PC-9 (cell line): ENCODE measurements around the gene B3GNT5. TPM values are rescaled to one million over a fixed set of nuclear protein-coding genes. Genes with fewer than 3 reads are reported as not detected.

Source experiments
- BruUV-seq: library from RNA; stranded (reverse); fragments of 400-500 nt; replicated peaks from 2 replicates; lab custom pipeline; 2021; lab: Mats Ljungman, UMichigan
- CTCF ChIA-PET: fragments of 300-600 bp; sonication (Branson Sonifier 250); formaldehyde crosslinking; loops from one replicate; lab custom pipeline; 2022; ENCODE audit warnings: antibody characterized with exemption; lab: Charles Lee
- POLR2A ChIA-PET: fragments of 300-600 bp; sonication (Branson Sonifier 250); formaldehyde crosslinking; loops from one replicate; lab custom pipeline; 2022; ENCODE audit warnings: antibody characterized with exemption; ENCODE audit not compliant: unreplicated experiment; lab: Charles Lee
- DNase-seq, 2 experiments: peaks; one replicate each; pipeline versions ENCODE4 v3.0.0 to v3.0.0-alpha.2; 2015 to 2022; ENCODE audit warnings: mixed read lengths in 1 of 2
- H2AFZ ChIP-seq: fragments of 200-600 bp; sonication (generic); 2 replicates; pipeline ENCODE4 v1.8.1; 2017; ENCODE audit warnings: antibody characterized with exemption
- H3F3A ChIP-seq: fragments of 200-600 bp; sonication (generic); 2 replicates; pipeline ENCODE4 v1.8.1; 2017; ENCODE audit warnings: antibody characterized with exemption, mild to moderate bottlenecking, low read depth; ENCODE audit not compliant: insufficient read depth
- H3K27ac ChIP-seq: fragments of 200-600 bp; sonication (generic); 2 replicates; pipeline ENCODE4 v1.6.1; 2016; ENCODE audit warnings: mixed run types
- H3K27me3 ChIP-seq: fragments of 200-600 bp; sonication (generic); 2 replicates; pipeline ENCODE4 v1.6.1; 2016; ENCODE audit warnings: low read depth, mixed run types; ENCODE audit not compliant: insufficient read depth
- H3K36me3 ChIP-seq: fragments of 200-600 bp; sonication (generic); 2 replicates; pipeline ENCODE4 v1.6.1; 2016; ENCODE audit warnings: low read depth, mixed run types
- H3K4me1 ChIP-seq: fragments of 200-600 bp; sonication (generic); replicated peaks from 2 replicates; pipeline ENCODE4 v1.6.1; 2016; ENCODE audit warnings: mixed run types; ENCODE audit not compliant: insufficient read depth
- H3K4me2 ChIP-seq: fragments of 200-600 bp; sonication (generic); 2 replicates; pipeline ENCODE4 v1.6.1; 2017; ENCODE audit warnings: mixed run types
- H3K4me3 ChIP-seq: fragments of 200-600 bp; sonication (generic); 2 replicates; pipeline ENCODE4 v1.6.1; 2016; ENCODE audit warnings: mixed run types
- H3K79me2 ChIP-seq: fragments of 200-600 bp; sonication (generic); 2 replicates; pipeline ENCODE4 v1.6.1; 2017; ENCODE audit warnings: low read depth, mixed run types
- H3K9me2 ChIP-seq: fragments of 200-600 bp; sonication (generic); 2 replicates; pipeline ENCODE4 v1.8.1; 2017; ENCODE audit warnings: mild to moderate bottlenecking; ENCODE audit not compliant: insufficient read depth
- H3K9me3 ChIP-seq: fragments of 200-600 bp; sonication (generic); 2 replicates; pipeline ENCODE4 v1.8.1; 2016; ENCODE audit warnings: low read depth; ENCODE audit not compliant: insufficient read depth
- H4K20me1 ChIP-seq: fragments of 200-600 bp; sonication (generic); 2 replicates; pipeline ENCODE4 v1.8.1; 2017; ENCODE audit not compliant: insufficient read depth
- EZH2 ChIP-seq: fragments of 200-600 bp; sonication (generic); IDR thresholded peaks from 2 replicates; pipeline ENCODE4 v1.8.0; 2017; ENCODE audit warnings: antibody characterized with exemption, low read depth
- intact Hi-C: fragments of 100-400 bp; cut with micrococcal nuclease; formaldehyde crosslinking; loops from one replicate; pipeline ENCODE4 v1.10.0; 2022; ENCODE audit not compliant: unreplicated experiment
- total RNA-seq: library from RNA; stranded (reverse); gene quantifications from 2 replicates; pipeline ENCODE4 v1.2.3, GENCODE V29; 2021
- TF ChIP-seq, protein P1 (sequence below): fragments of 200-600 bp; sonication (generic); conservative IDR thresholded peaks from 2 replicates; pipeline ENCODE4 v1.6.1; 2017; ENCODE audit warnings: mixed run types, antibody characterized with exemption, mild to moderate bottlenecking, moderate library complexity

Gene B3GNT5
- total RNA-seq, 1 experiment from 2014 or later: 30.7 TPM

DNA sequence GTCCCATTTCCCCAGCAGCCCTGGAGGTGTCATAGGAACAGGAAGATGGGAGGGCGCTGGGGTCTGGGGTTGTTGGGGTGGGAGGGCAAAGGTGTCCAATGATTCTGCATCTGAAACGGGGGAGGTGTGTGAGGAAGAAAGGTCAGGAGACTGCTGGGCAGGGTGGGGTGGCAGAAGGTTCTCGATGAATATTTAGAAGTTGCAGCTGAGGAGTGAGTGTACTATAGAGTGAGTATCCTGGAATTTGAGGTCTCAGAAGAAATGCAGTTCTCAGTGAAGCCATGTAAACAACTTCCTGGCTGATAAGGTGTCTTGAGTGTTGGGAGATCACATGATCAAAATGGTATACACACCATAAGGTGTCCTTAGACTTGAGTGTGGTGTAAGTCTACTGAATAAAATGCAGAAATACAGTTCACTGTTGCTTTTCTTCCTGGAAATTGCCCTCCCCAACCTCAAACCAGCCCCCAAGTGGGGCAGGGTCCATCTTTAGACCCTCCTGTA is 9.9 kb downstream of the B3GNT5 start:
- Histone ChIP-seq H3K79me2 (peaks cover 96% of the 10 kb centered on the region), H3K27ac (peak overlapping the region; percentile 85; the same call in 1 of the 2 replicates), H3K9me2 (no peaks in the 10 kb centered on the region), H3K27me3 (no peaks in the 10 kb centered on the region), H3F3A (peaks cover 42% of the 10 kb centered on the region), H3K36me3 (peaks cover 17% of the 10 kb centered on the region), H3K4me2 (no peak overlapping the region), H2AFZ (no peak overlapping the region), H3K4me3 (no peak overlapping the region), H3K9me3 (no peaks in the 10 kb centered on the region), H3K4me1 (peaks cover 64% of the 10 kb centered on the region), H4K20me1 (peaks cover 4% of the 10 kb centered on the region; the same call in 1 of the 2 replicates)
- intact Hi-C loops: no loop called here
- TF ChIP-seq, protein P1, sequence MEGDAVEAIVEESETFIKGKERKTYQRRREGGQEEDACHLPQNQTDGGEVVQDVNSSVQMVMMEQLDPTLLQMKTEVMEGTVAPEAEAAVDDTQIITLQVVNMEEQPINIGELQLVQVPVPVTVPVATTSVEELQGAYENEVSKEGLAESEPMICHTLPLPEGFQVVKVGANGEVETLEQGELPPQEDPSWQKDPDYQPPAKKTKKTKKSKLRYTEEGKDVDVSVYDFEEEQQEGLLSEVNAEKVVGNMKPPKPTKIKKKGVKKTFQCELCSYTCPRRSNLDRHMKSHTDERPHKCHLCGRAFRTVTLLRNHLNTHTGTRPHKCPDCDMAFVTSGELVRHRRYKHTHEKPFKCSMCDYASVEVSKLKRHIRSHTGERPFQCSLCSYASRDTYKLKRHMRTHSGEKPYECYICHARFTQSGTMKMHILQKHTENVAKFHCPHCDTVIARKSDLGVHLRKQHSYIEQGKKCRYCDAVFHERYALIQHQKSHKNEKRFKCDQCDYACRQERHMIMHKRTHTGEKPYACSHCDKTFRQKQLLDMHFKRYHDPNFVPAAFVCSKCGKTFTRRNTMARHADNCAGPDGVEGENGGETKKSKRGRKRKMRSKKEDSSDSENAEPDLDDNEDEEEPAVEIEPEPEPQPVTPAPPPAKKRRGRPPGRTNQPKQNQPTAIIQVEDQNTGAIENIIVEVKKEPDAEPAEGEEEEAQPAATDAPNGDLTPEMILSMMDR: no peak
- TF ChIP-seq EZH2: no peak
- ChIA-PET POLR2A (interaction anchor here (0.6 kb wide), 1 partner anchor 421 kb away, joined by 4 read pairs; no protein-coding TSS in a partner anchor), CTCF (no interaction called here)
- no peak for DNase-seq
- no TSS peak for BruUV-seq

DNA sequence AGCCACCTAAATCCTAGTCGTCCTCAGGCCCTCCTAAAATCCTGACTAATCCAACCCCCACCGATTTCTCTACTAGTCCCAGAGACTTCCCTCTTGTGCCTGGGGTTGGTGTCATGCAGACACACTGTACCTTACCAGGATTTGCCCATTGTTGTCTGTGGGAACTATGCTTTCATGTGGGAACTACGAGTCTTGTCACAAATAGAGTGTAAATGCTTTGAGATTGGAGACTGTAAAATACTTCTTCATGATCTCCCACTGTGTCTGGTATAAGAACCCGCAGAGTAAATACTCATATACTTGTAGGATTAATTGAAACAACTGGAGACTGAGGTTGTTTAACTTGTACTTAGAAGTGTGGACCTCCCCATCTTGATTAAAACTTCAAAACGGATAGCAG is 11.2 kb downstream of the B3GNT5 start:
- H3K27ac ChIP-seq: peak overlapping the region; percentile 85
- BruUV-seq: no TSS peak
- H3K4me2 ChIP-seq: peak overlapping the region; percentile 68; the same call in 1 of the 2 replicates
- H3K4me3 ChIP-seq: no peak overlapping the region
- TF ChIP-seq, protein P1: no peak
- no peak for TF ChIP-seq EZH2
- H3F3A ChIP-seq: peaks cover 52% of the 10 kb centered on the region
- peaks cover 8% of the 10 kb centered on the region for H3K36me3 ChIP-seq
- H2AFZ ChIP-seq: no peak overlapping the region
- H4K20me1 ChIP-seq: no peaks in the 10 kb centered on the region; the same call in 1 of the 2 replicates
- no peaks in the 10 kb centered on the region for H3K9me3 ChIP-seq
- POLR2A ChIA-PET: no interaction called here
- peaks cover 73% of the 10 kb centered on the region for H3K4me1 ChIP-seq
- H3K9me2 ChIP-seq: no peaks in the 10 kb centered on the region
- intact Hi-C loops: no loop called here
- CTCF ChIA-PET: interaction anchor here (1.2 kb wide), 1 partner anchor 79 kb away, joined by 3 read pairs; no protein-coding TSS in a partner anchor
- DNase-seq: no peak
- no peaks in the 10 kb centered on the region for H3K27me3 ChIP-seq
- peaks cover 96% of the 10 kb centered on the region for H3K79me2 ChIP-seq

DNA sequence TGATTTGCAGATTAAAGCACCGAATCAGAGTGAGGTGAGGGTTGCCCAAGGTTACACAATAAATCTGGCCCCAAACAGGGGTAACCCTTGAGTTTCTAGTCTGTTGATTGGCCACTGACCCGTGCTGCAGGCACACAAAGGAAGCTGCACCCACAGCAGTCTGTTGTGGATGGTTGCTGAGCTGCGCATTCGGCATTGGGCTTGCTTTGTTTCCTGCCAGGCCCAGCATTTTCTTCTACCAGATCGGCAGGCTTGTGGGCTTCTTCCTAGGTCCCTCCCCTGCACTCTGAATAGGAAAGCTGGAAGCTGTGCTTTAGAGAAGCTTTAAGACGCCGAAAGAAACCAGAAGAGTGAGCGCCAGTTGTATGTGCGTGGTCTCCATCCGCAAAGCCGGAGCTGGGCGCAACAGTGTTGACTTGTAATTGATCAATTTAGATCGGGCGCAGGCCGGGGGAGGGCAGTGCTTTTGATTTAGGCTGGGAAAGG is 12.1 kb downstream of the B3GNT5 start:
- Histone ChIP-seq H2AFZ (no peak overlapping the region), H3K79me2 (peaks cover 96% of the 10 kb centered on the region), H4K20me1 (no peaks in the 10 kb centered on the region; the same call in 1 of the 2 replicates), H3K4me3 (no peak overlapping the region; the same call in 1 of the 2 replicates), H3K36me3 (peaks cover 17% of the 10 kb centered on the region), H3K4me1 (peaks cover 66% of the 10 kb centered on the region), H3K27me3 (no peaks in the 10 kb centered on the region), H3K4me2 (peak overlapping the region; percentile 68), H3K9me3 (no peaks in the 10 kb centered on the region), H3K27ac (peak overlapping the region; percentile 85), H3K9me2 (no peaks in the 10 kb centered on the region), H3F3A (peaks cover 48% of the 10 kb centered on the region)
- peak in 1 of 2 experiments; percentile 68 for DNase-seq
- no TSS peak for BruUV-seq
- intact Hi-C loops: loop anchor here (1.0 to 5.0 kb wide), 3 partner anchors 10 to 473 kb away; partner anchors contain the start of gene ATP11B
- TF ChIP-seq, protein P1: no peak
- TF ChIP-seq EZH2: no peak
- POLR2A ChIA-PET: interaction anchor here (0.6 to 1.4 kb wide), 6 partner anchors 10 to 1745 kb away, joined by 3 to 27 read pairs (median 4); partner anchors contain the start of gene B3GNT5
- CTCF ChIA-PET: interaction anchor here (0.6 to 1.5 kb wide), 8 partner anchors 10 to 106 kb away, joined by 3 to 7 read pairs (median 4); no protein-coding TSS in a partner anchor
